ENCODE data around the gene CHCHD10.

CHCHD10 gene

DNA sequence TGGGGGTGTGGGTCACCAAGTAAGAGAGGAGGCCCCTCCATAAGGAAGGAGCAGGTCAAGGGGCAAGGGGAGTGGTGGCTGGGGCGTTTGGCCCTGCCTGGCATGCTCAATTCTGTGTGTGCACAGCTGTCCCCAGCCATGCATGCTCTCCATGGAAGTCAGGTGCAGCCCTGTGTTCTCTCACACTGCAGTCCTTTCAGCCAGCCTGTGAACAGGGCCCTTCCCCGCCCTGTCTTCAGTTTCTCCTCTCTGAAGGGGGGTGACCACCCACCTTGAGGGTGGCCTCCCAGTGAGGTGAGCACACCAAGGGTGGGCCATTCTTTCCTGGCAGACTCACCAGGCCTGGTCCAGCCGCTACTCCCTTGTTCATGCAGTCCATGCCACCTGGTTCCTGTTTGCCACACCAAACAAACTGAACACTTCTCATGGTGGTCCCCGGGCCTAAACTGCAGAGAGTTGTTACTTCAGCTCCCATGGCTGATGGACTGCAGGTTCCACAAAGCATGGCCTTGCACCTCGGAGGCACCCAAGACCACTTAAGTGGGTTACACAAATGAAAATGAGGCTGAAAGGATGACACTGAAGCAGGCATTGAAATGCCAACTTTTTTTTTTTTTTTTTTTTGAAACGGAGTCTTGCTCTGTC lies 1.7 kb upstream of the CHCHD10 start:
- ATAC-seq = no peak
- TF ChIP-seq, protein P1, sequence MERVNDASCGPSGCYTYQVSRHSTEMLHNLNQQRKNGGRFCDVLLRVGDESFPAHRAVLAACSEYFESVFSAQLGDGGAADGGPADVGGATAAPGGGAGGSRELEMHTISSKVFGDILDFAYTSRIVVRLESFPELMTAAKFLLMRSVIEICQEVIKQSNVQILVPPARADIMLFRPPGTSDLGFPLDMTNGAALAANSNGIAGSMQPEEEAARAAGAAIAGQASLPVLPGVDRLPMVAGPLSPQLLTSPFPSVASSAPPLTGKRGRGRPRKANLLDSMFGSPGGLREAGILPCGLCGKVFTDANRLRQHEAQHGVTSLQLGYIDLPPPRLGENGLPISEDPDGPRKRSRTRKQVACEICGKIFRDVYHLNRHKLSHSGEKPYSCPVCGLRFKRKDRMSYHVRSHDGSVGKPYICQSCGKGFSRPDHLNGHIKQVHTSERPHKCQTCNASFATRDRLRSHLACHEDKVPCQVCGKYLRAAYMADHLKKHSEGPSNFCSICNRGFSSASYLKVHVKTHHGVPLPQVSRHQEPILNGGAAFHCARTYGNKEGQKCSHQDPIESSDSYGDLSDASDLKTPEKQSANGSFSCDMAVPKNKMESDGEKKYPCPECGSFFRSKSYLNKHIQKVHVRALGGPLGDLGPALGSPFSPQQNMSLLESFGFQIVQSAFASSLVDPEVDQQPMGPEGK (CRISPR knock-in tag; IDR thresholded peaks at IDR 0.05; ENCODE audit: borderline replicate concordance) = no peak
- TF ChIP-seq, protein P2, sequence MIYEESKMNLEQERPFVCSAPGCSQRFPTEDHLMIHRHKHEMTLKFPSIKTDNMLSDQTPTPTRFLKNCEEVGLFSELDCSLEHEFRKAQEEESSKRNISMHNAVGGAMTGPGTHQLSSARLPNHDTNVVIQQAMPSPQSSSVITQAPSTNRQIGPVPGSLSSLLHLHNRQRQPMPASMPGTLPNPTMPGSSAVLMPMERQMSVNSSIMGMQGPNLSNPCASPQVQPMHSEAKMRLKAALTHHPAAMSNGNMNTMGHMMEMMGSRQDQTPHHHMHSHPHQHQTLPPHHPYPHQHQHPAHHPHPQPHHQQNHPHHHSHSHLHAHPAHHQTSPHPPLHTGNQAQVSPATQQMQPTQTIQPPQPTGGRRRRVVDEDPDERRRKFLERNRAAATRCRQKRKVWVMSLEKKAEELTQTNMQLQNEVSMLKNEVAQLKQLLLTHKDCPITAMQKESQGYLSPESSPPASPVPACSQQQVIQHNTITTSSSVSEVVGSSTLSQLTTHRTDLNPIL (CRISPR knock-in tag; IDR thresholded peaks at IDR 0.05; ENCODE audit: low read depth) = no peak
- no peak for TF ChIP-seq OSR1 (CRISPR knock-in tag; IDR thresholded peaks at IDR 0.05)
- TF ChIP-seq RARB (CRISPR knock-in tag; IDR thresholded peaks at IDR 0.05) = no peak
- TF ChIP-seq TOX (CRISPR knock-in tag; IDR thresholded peaks at IDR 0.05; ENCODE audit: borderline replicate concordance) = no peak
- no peak for TF ChIP-seq SNAI2 (CRISPR knock-in tag; IDR thresholded peaks at IDR 0.05)
- TF ChIP-seq ARNTL (CRISPR knock-in tag; IDR thresholded peaks at IDR 0.05; ENCODE audit: borderline replicate concordance, low read depth) = no peak

DNA sequence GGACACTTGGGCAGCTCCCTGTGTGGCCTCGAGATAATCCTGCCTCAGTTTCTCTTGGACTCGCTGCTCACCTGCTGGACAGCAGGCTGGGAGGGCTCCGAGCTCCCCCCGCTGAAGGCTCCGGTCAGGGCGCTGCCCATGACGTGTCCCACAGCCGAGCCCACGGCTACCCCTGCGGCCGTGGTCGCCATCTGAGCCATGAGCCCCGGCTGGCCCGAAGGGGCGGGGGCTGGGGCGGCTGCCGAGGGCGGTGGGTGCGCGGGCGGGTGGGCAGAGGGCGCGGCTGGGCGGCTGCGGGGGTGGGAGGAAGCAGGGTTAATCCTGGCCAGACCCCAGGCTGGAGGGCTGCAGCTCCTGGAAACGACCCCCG lies 484 bp downstream of the CHCHD10 start:
- ATAC-seq = peak; percentile 7
- TF ChIP-seq, protein P3, sequence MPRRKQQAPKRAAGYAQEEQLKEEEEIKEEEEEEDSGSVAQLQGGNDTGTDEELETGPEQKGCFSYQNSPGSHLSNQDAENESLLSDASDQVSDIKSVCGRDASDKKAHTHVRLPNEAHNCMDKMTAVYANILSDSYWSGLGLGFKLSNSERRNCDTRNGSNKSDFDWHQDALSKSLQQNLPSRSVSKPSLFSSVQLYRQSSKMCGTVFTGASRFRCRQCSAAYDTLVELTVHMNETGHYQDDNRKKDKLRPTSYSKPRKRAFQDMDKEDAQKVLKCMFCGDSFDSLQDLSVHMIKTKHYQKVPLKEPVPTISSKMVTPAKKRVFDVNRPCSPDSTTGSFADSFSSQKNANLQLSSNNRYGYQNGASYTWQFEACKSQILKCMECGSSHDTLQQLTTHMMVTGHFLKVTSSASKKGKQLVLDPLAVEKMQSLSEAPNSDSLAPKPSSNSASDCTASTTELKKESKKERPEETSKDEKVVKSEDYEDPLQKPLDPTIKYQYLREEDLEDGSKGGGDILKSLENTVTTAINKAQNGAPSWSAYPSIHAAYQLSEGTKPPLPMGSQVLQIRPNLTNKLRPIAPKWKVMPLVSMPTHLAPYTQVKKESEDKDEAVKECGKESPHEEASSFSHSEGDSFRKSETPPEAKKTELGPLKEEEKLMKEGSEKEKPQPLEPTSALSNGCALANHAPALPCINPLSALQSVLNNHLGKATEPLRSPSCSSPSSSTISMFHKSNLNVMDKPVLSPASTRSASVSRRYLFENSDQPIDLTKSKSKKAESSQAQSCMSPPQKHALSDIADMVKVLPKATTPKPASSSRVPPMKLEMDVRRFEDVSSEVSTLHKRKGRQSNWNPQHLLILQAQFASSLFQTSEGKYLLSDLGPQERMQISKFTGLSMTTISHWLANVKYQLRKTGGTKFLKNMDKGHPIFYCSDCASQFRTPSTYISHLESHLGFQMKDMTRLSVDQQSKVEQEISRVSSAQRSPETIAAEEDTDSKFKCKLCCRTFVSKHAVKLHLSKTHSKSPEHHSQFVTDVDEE (CRISPR knock-in tag; IDR thresholded peaks at IDR 0.05) = no peak
- TF ChIP-seq GLIS3 (CRISPR knock-in tag; IDR thresholded peaks at IDR 0.05) = no peak

DNA sequence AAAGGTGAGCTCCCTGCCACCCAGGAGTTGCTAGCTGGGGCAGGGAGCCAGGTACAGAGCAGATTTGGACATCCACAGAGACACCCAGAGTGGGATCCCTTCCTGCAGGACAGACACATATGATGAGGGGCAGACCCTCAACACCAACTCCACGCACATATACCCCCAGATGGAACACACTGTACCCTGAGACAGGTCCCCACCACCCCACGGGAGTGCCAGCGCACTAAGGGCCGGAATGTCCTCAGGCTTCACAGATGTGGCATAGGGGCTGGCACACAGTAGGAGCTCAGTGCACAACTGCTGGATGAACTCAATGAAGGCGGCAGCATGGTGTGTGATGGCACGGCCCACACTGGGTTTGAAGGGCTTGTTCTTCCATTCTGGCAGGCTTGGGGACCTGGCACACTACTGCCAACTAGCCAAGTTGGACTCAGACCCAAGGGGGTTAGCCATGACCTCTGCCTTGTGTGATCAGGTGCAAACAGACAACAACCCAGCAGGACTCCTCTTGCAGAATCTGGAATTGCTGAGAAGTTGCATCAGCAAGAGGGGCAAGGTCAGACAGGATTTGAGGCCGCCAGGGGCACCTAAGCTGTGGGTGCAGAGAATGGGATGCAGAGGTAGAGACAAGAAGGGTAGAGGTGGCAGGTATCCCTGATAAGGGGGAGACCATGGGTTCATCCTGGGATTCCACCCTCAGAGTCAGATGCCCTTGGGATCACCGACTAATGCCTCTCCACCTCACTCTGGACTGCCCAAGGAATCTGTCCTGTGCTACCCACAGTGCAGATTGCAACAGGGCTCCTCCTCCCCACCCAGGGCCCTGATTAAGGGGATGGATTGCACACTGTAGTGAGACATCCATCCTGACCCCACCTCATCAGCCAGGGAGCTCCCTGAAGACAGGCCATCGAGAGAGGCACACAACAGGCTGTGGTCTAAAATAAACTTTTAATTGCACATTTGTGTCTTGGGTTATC lies 2.6 kb downstream of the CHCHD10 start:
- TF ChIP-seq SNAI2 (CRISPR knock-in tag; IDR thresholded peaks at IDR 0.05) (no peak), RARB (CRISPR knock-in tag; IDR thresholded peaks at IDR 0.05) (no peak), ZNF70 (CRISPR knock-in tag; IDR thresholded peaks at IDR 0.05) (no peak), ZNF565 (CRISPR knock-in tag; conservative IDR thresholded peaks at IDR 0.05; ENCODE audit: low read depth) (no peak), CSDC2 (CRISPR knock-in tag; IDR thresholded peaks at IDR 0.05) (no peak), ESRRG (CRISPR knock-in tag; IDR thresholded peaks at IDR 0.05) (no peak), TCF4 (CRISPR knock-in tag; IDR thresholded peaks at IDR 0.05; ENCODE audit: borderline replicate concordance) (no peak), TOX (CRISPR knock-in tag; IDR thresholded peaks at IDR 0.05; ENCODE audit: borderline replicate concordance) (no peak), OSR1 (CRISPR knock-in tag; IDR thresholded peaks at IDR 0.05) (no peak), GLIS3 (CRISPR knock-in tag; IDR thresholded peaks at IDR 0.05) (no peak), ZFP3 (CRISPR knock-in tag; IDR thresholded peaks at IDR 0.05) (no peak), ZC3H10 (CRISPR knock-in tag; IDR thresholded peaks at IDR 0.05) (no peak), ZFP30 (CRISPR knock-in tag; IDR thresholded peaks at IDR 0.05) (no peak), ZNF8 (CRISPR knock-in tag; IDR thresholded peaks at IDR 0.05) (no peak), ARNTL (CRISPR knock-in tag; IDR thresholded peaks at IDR 0.05; ENCODE audit: borderline replicate concordance, low read depth) (no peak), PPARA (CRISPR knock-in tag; IDR thresholded peaks at IDR 0.05; ENCODE audit: borderline replicate concordance) (no peak)
- TF ChIP-seq, protein P4, sequence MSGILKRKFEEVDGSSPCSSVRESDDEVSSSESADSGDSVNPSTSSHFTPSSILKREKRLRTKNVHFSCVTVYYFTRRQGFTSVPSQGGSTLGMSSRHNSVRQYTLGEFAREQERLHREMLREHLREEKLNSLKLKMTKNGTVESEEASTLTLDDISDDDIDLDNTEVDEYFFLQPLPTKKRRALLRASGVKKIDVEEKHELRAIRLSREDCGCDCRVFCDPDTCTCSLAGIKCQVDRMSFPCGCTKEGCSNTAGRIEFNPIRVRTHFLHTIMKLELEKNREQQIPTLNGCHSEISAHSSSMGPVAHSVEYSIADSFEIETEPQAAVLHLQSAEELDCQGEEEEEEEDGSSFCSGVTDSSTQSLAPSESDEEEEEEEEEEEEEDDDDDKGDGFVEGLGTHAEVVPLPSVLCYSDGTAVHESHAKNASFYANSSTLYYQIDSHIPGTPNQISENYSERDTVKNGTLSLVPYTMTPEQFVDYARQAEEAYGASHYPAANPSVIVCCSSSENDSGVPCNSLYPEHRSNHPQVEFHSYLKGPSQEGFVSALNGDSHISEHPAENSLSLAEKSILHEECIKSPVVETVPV (CRISPR knock-in tag; IDR thresholded peaks at IDR 0.05) = no peak
- TF ChIP-seq, protein P5, sequence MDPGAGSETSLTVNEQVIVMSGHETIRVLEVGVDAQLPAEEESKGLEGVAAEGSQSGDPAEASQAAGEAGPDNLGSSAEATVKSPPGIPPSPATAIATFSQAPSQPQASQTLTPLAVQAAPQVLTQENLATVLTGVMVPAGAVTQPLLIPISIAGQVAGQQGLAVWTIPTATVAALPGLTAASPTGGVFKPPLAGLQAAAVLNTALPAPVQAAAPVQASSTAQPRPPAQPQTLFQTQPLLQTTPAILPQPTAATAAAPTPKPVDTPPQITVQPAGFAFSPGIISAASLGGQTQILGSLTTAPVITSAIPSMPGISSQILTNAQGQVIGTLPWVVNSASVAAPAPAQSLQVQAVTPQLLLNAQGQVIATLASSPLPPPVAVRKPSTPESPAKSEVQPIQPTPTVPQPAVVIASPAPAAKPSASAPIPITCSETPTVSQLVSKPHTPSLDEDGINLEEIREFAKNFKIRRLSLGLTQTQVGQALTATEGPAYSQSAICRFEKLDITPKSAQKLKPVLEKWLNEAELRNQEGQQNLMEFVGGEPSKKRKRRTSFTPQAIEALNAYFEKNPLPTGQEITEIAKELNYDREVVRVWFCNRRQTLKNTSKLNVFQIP (CRISPR knock-in tag; IDR thresholded peaks at IDR 0.05; ENCODE audit: borderline replicate concordance, low read depth) = no peak
- TF ChIP-seq, protein P1 (CRISPR knock-in tag; IDR thresholded peaks at IDR 0.05; ENCODE audit: borderline replicate concordance) = no peak
- TF ChIP-seq, protein P2 (CRISPR knock-in tag; IDR thresholded peaks at IDR 0.05; ENCODE audit: low read depth) = no peak
- ATAC-seq = no peak

Data from SK-N-SH treated with all-trans-retinoic acid at 6 μM for 48 hours (cell line).